Panc1 (cell line): ENCODE results near the gene SIRT1.

Experiments
- TF ChIP-seq, protein P1 (sequence below), 2 experiments: IDR thresholded peaks; 2 replicates each; pipeline ENCODE4 v1.6.1; 2011 to 2012; ENCODE audit warnings: low read depth in 2 of 2, control low read depth in 1 of 2, low read length in 1 of 2, mild to moderate bottlenecking in 1 of 2, moderate library complexity in 1 of 2; ENCODE audit not compliant: insufficient read depth in 1 of 2
- TF ChIP-seq, protein P2 (sequence below): fragments of 450-650 bp; IDR thresholded peaks from 2 replicates; pipeline ENCODE4 v1.5.1; 2017; ENCODE audit warnings: mild to moderate bottlenecking

DNA sequence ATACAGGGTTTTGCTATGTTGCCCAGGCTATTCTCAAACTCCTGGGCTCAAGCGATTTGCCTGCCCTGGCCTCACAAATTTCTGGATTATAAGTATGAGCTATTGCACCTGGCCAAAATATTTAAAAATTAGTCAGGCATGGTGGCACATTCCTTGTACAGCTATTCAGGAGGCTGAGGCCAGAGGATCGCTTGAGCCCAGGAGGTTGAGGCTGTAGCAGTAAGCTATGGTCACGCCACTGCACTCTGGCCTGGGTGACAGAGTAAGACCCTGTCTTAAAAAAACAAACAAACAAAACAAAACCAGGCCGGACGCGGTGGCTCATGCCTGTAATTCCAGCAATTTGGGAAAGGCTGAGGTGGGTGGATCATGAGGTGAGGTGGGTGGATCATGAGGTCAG is 14.5 kb upstream of the SIRT1 start:
- TF ChIP-seq, protein P1, sequence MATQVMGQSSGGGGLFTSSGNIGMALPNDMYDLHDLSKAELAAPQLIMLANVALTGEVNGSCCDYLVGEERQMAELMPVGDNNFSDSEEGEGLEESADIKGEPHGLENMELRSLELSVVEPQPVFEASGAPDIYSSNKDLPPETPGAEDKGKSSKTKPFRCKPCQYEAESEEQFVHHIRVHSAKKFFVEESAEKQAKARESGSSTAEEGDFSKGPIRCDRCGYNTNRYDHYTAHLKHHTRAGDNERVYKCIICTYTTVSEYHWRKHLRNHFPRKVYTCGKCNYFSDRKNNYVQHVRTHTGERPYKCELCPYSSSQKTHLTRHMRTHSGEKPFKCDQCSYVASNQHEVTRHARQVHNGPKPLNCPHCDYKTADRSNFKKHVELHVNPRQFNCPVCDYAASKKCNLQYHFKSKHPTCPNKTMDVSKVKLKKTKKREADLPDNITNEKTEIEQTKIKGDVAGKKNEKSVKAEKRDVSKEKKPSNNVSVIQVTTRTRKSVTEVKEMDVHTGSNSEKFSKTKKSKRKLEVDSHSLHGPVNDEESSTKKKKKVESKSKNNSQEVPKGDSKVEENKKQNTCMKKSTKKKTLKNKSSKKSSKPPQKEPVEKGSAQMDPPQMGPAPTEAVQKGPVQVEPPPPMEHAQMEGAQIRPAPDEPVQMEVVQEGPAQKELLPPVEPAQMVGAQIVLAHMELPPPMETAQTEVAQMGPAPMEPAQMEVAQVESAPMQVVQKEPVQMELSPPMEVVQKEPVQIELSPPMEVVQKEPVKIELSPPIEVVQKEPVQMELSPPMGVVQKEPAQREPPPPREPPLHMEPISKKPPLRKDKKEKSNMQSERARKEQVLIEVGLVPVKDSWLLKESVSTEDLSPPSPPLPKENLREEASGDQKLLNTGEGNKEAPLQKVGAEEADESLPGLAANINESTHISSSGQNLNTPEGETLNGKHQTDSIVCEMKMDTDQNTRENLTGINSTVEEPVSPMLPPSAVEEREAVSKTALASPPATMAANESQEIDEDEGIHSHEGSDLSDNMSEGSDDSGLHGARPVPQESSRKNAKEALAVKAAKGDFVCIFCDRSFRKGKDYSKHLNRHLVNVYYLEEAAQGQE (IDR thresholded peaks at IDR 0.05; ENCODE audit: insufficient read depth in 1 of 2, low read depth in 2 of 2, low read length in 1 of 2): no peak
- TF ChIP-seq, protein P2, sequence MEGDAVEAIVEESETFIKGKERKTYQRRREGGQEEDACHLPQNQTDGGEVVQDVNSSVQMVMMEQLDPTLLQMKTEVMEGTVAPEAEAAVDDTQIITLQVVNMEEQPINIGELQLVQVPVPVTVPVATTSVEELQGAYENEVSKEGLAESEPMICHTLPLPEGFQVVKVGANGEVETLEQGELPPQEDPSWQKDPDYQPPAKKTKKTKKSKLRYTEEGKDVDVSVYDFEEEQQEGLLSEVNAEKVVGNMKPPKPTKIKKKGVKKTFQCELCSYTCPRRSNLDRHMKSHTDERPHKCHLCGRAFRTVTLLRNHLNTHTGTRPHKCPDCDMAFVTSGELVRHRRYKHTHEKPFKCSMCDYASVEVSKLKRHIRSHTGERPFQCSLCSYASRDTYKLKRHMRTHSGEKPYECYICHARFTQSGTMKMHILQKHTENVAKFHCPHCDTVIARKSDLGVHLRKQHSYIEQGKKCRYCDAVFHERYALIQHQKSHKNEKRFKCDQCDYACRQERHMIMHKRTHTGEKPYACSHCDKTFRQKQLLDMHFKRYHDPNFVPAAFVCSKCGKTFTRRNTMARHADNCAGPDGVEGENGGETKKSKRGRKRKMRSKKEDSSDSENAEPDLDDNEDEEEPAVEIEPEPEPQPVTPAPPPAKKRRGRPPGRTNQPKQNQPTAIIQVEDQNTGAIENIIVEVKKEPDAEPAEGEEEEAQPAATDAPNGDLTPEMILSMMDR: no peak
